Measurements from ENCODE around the gene EFR3B. TPM values are rescaled to one million over a fixed set of nuclear protein-coding genes. Genes with fewer than 3 reads are reported as not detected.
A peak's percentile ranks its signal among the peaks of the same experiment; 100 is the strongest.

EFR3B gene
- total and polyA plus RNA-seq, 2 donors from 2014 or later: 0.39 to 1.1 TPM

DNA sequence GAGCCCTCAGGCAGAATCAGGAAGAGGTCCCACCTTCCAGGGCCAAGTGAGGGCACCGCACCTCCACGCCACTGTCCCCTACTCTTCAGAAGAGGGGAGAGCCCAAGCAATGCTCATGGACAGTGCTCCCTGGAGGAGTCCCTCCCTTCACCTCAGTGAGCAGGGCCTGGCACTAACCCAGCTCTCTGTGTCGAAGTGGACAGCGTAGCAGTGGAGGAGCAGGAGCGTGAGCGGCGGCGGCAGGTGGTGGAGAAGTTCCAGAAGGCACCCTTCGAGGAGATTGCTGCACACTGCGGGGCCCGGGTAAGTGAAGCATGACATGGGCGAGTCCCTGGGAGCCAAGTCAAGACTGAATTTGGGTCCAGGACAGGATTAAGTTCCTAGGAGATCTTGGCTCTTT, 109.8 kb downstream of the EFR3B start:
- TF ChIP-seq, protein P1, sequence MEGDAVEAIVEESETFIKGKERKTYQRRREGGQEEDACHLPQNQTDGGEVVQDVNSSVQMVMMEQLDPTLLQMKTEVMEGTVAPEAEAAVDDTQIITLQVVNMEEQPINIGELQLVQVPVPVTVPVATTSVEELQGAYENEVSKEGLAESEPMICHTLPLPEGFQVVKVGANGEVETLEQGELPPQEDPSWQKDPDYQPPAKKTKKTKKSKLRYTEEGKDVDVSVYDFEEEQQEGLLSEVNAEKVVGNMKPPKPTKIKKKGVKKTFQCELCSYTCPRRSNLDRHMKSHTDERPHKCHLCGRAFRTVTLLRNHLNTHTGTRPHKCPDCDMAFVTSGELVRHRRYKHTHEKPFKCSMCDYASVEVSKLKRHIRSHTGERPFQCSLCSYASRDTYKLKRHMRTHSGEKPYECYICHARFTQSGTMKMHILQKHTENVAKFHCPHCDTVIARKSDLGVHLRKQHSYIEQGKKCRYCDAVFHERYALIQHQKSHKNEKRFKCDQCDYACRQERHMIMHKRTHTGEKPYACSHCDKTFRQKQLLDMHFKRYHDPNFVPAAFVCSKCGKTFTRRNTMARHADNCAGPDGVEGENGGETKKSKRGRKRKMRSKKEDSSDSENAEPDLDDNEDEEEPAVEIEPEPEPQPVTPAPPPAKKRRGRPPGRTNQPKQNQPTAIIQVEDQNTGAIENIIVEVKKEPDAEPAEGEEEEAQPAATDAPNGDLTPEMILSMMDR (IDR thresholded peaks at IDR 0.05; ENCODE audit: borderline replicate concordance, extremely low read depth, insufficient read depth): no peak
- intact Hi-C loops (cut with DNase I): no loop called here
- Histone ChIP-seq H3K9me3 (ENCODE audit: control insufficient read depth in 2 of 3, insufficient read depth in 1 of 3, low read length in 3 of 3) (no peaks in the 10 kb centered on the region), H3K4me1 (ENCODE audit: control insufficient read depth in 2 of 3, insufficient read depth in 2 of 3, low read depth in 1 of 3, low read length in 3 of 3) (no peaks in the 10 kb centered on the region), H3K27ac (ENCODE audit: low read depth in 2 of 2, low read length in 2 of 2) (no peak overlapping the region), H3K36me3 (ENCODE audit: control insufficient read depth in 2 of 3, insufficient read depth in 3 of 3, low read length in 3 of 3) (no peaks in the 10 kb centered on the region), H3K9ac (ENCODE audit: low read length in 3 of 3) (no peak overlapping the region), H3K27me3 (ENCODE audit: control insufficient read depth, insufficient read depth, low read length) (no peaks in the 10 kb centered on the region), H3K4me3 (ENCODE audit: low read length in 3 of 3) (no peak overlapping the region)
- FAIRE-seq (no peak), DNase-seq (no peak)

DNA sequence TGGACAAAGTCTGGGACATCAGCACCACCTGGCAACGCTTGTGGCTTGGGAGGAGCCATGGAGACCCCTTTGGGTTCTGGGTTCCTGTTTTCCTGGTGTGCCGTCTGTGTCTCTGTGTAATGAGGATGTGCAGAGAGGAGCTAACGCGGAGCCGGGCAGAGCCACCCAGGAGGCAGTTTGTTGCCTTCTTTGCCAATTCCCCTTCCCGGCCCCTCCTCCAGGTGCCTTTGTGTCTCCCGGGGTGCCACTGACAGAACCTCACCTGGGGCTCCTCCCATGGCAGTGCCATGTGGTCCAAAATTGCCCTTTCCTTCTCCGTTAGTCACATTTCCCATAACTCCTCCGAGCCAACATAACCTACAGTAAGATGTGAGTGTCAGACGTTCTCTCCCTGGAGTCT, 113.5 kb downstream of the EFR3B start:
- H3K9ac ChIP-seq (ENCODE audit: low read length in 3 of 3): no peak overlapping the region
- no peak for FAIRE-seq

DNA sequence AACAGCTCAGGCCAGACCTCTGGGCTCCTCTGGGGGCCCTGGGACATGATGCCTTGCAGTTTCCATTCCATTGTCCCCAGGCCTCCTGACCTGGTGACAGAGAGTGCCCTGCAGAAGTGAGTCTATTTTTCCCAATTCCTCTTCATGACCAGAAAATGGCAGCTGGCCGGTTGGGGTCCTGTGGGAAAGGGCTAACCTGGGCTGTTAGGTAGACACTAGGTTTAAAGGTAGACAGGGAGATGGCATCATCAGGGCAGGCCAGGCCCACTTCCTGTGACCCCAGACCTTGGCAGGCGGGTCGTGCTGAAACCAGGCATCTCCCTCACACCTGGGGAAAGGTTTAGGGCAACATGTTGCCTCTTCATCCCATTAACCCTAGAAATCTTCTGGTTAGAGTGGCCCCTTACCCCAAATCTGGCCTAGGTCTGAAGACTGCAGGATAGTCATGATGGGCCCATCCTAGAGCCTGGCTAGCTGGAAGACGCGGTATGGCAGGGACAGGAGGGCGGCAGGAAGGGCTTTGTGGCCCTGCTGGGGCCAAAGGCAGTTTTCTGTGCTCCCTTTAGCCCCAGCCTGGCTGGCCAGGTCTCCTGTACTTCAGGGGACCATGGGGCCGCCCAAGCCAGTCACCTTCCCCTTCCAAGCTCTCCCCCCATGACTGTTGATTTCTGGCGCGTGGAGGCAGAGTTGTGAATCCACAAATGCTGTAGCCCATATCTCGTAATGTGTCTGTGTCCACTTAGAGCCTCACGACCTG, 116.4 kb downstream of the EFR3B start:
- TF ChIP-seq, protein P1 (IDR thresholded peaks at IDR 0.05; ENCODE audit: borderline replicate concordance, extremely low read depth, insufficient read depth): no peak
- Histone ChIP-seq H3K4me3 (ENCODE audit: low read length in 3 of 3) (no peak overlapping the region), H3K27ac (ENCODE audit: low read depth in 2 of 2, low read length in 2 of 2) (no peak overlapping the region), H3K36me3 (ENCODE audit: control insufficient read depth in 2 of 3, insufficient read depth in 3 of 3, low read length in 3 of 3) (no peaks in the 10 kb centered on the region), H3K9ac (ENCODE audit: low read length in 3 of 3) (no peak overlapping the region), H3K9me3 (ENCODE audit: control insufficient read depth in 2 of 3, insufficient read depth in 1 of 3, low read length in 3 of 3) (no peaks in the 10 kb centered on the region), H3K4me1 (ENCODE audit: control insufficient read depth in 2 of 3, insufficient read depth in 2 of 3, low read depth in 1 of 3, low read length in 3 of 3) (no peaks in the 10 kb centered on the region), H3K27me3 (ENCODE audit: control insufficient read depth, insufficient read depth, low read length) (no peaks in the 10 kb centered on the region)
- intact Hi-C loops (cut with DNase I): no loop called here
- peak in 1 of 5 donors; percentile 24 for DNase-seq
- no peak for FAIRE-seq

More for the DNA sequence above, 113.5 kb downstream of the EFR3B start:
- intact Hi-C loops (cut with DNase I): no loop called here
- Histone ChIP-seq H3K4me1 (ENCODE audit: control insufficient read depth in 2 of 3, insufficient read depth in 2 of 3, low read depth in 1 of 3, low read length in 3 of 3) (no peaks in the 10 kb centered on the region), H3K27me3 (ENCODE audit: control insufficient read depth, insufficient read depth, low read length) (no peaks in the 10 kb centered on the region), H3K9me3 (ENCODE audit: control insufficient read depth in 2 of 3, insufficient read depth in 1 of 3, low read length in 3 of 3) (no peaks in the 10 kb centered on the region), H3K4me3 (ENCODE audit: low read length in 3 of 3) (no peak overlapping the region), H3K27ac (ENCODE audit: low read depth in 2 of 2, low read length in 2 of 2) (no peak overlapping the region), H3K36me3 (ENCODE audit: control insufficient read depth in 2 of 3, insufficient read depth in 3 of 3, low read length in 3 of 3) (no peaks in the 10 kb centered on the region)
- TF ChIP-seq, protein P1 (IDR thresholded peaks at IDR 0.05; ENCODE audit: borderline replicate concordance, extremely low read depth, insufficient read depth): no peak
- DNase-seq: peak in 1 of 5 donors; percentile 45
